Measurements from ENCODE around the gene MCRIP1. TPM values are rescaled to one million over a fixed set of nuclear protein-coding genes. Genes with fewer than 3 reads are reported as not detected.

Gene MCRIP1
- total RNA-seq, 1 donor from 2014 or later, result 106 TPM

- peaks cover 20% of the 10 kb centered on the region for H3K27me3 ChIP-seq (ENCODE audit: insufficient read depth, low read length)
- H2AFZ ChIP-seq (ENCODE audit: low read depth, low read length), result no peak overlapping the region
- TF ChIP-seq EZH2 (IDR thresholded peaks at IDR 0.05; ENCODE audit: insufficient read depth, low read length) (no peak), CTCF (IDR thresholded peaks at IDR 0.05; ENCODE audit: insufficient read depth, low read depth, low read length) (no peak)
- H3K9me3 ChIP-seq (ENCODE audit: insufficient read depth, low read depth, low read length), result peaks cover 2% of the 10 kb centered on the region
- no peaks in the 10 kb centered on the region for H3K36me3 Mint-ChIP-seq (ENCODE audit: low read depth, unreplicated experiment)
- H3K4me3 ChIP-seq (ENCODE audit: insufficient read depth, low read depth, low read length), result no peak overlapping the region
- H3K79me2 ChIP-seq (ENCODE audit: insufficient read depth, low read length), result no peaks in the 10 kb centered on the region
- no peak overlapping the region for H3K27ac ChIP-seq (ENCODE audit: low read depth, low read length)
- H4K20me1 ChIP-seq (ENCODE audit: insufficient read depth, low read length), result no peaks in the 10 kb centered on the region
- no peaks in the 10 kb centered on the region for H3K36me3 ChIP-seq (ENCODE audit: insufficient read depth, low read length)
- DNase-seq (ENCODE audit: low read depth) (no peak), FAIRE-seq (no peak)
- H3K9me3 Mint-ChIP-seq (ENCODE audit: unreplicated experiment), result peaks cover 6% of the 10 kb centered on the region
- no peak overlapping the region for H3K4me3 Mint-ChIP-seq (ENCODE audit: unreplicated experiment)
- no peaks in the 10 kb centered on the region for H3K4me1 Mint-ChIP-seq (ENCODE audit: low read depth, unreplicated experiment)
- peaks cover 25% of the 10 kb centered on the region for H3K27me3 Mint-ChIP-seq (ENCODE audit: low read depth, unreplicated experiment)
- H3K27ac Mint-ChIP-seq (ENCODE audit: unreplicated experiment), result peak overlapping the region; percentile 69
- H3K9ac ChIP-seq (ENCODE audit: low read length), result no peak overlapping the region
- no peaks in the 10 kb centered on the region for H3K4me1 ChIP-seq (ENCODE audit: insufficient read depth, low read length)
- no peak overlapping the region for H3K4me2 ChIP-seq (ENCODE audit: low read length)
Measured at GRCh38 chr17:81808778-81809555, 24.1 kb downstream of the MCRIP1 start.

GRCh38 chr17:81807839-81808238 is 25.3 kb downstream of the MCRIP1 start:
- no peak overlapping the region for H3K27ac Mint-ChIP-seq (ENCODE audit: unreplicated experiment)

More at GRCh38 chr17:81807839-81808238, 25.3 kb downstream of the MCRIP1 start:
- Mint-ChIP-seq H3K9me3 (ENCODE audit: unreplicated experiment) (peaks cover 6% of the 10 kb centered on the region), H3K27me3 (ENCODE audit: low read depth, unreplicated experiment) (peaks cover 29% of the 10 kb centered on the region), H3K4me1 (ENCODE audit: low read depth, unreplicated experiment) (no peaks in the 10 kb centered on the region), H3K4me3 (ENCODE audit: unreplicated experiment) (no peak overlapping the region), H3K36me3 (ENCODE audit: low read depth, unreplicated experiment) (no peaks in the 10 kb centered on the region)
- Histone ChIP-seq H3K27ac (ENCODE audit: low read depth, low read length) (no peak overlapping the region), H3K9ac (ENCODE audit: low read length) (no peak overlapping the region), H3K4me1 (ENCODE audit: insufficient read depth, low read length) (no peaks in the 10 kb centered on the region), H3K9me3 (ENCODE audit: insufficient read depth, low read depth, low read length) (peaks cover 2% of the 10 kb centered on the region), H3K4me2 (ENCODE audit: low read length) (no peak overlapping the region), H3K79me2 (ENCODE audit: insufficient read depth, low read length) (no peaks in the 10 kb centered on the region), H3K36me3 (ENCODE audit: insufficient read depth, low read length) (no peaks in the 10 kb centered on the region), H3K4me3 (ENCODE audit: insufficient read depth, low read depth, low read length) (no peak overlapping the region), H3K27me3 (ENCODE audit: insufficient read depth, low read length) (peaks cover 26% of the 10 kb centered on the region), H4K20me1 (ENCODE audit: insufficient read depth, low read length) (no peaks in the 10 kb centered on the region), H2AFZ (ENCODE audit: low read depth, low read length) (no peak overlapping the region)
- TF ChIP-seq CTCF (IDR thresholded peaks at IDR 0.05; ENCODE audit: insufficient read depth, low read depth, low read length) (no peak), EZH2 (IDR thresholded peaks at IDR 0.05; ENCODE audit: insufficient read depth, low read length) (no peak)
- no peak for DNase-seq (ENCODE audit: low read depth)
- no peak for FAIRE-seq

All from astrocyte (in vitro differentiated cells and primary cell).